Measurements from ENCODE around the gene GDF10.

- TF ChIP-seq CTCF (IDR thresholded peaks at IDR 0.05) (no peak), POLR2A (IDR thresholded peaks at IDR 0.05) (no peak)
Observed at GRCh38 chr10:47357131-47357582, 57.2 kb downstream of the GDF10 start.

Measured in transverse colon (tissue), 3 donors.